HUES64 (cell line): Measurements from ENCODE around the gene ATP2C1.
A peak's percentile ranks its signal among the peaks of the same experiment; 100 is the strongest.

Experiments
- H3K27ac ChIP-seq: 2 replicates; pipeline ENCODE4 v1.7.0; 2013; ENCODE audit warnings: low read depth, low read length, inconsistent platforms
- H3K27me3 ChIP-seq: 2 replicates; pipeline ENCODE4 v1.6.1; 2013; ENCODE audit warnings: mild to moderate bottlenecking, low read length; ENCODE audit not compliant: insufficient read depth
- H3K36me3 ChIP-seq: 2 replicates; pipeline ENCODE4 v1.6.1; 2013; ENCODE audit warnings: mild to moderate bottlenecking, low read length; ENCODE audit not compliant: insufficient read depth
- H3K4me1 ChIP-seq: 2 replicates; pipeline ENCODE4 v1.6.1; 2013; ENCODE audit warnings: mild to moderate bottlenecking, low read length, moderate library complexity; ENCODE audit not compliant: insufficient read depth
- H3K4me3 ChIP-seq: 2 replicates; pipeline ENCODE4 v1.5.1; 2013; ENCODE audit warnings: mild to moderate bottlenecking, low read length, moderate library complexity
- H3K9ac ChIP-seq: 2 replicates; pipeline ENCODE4 v1.6.1; 2013; ENCODE audit warnings: mild to moderate bottlenecking, low read depth, low read length
- H3K9me3 ChIP-seq: 2 replicates; pipeline ENCODE4 v1.6.1; 2013; ENCODE audit warnings: low read depth, low read length; ENCODE audit not compliant: insufficient read depth
- WGBS: fragments of 150-250, 120-280 bp; methylation state at CpG from one replicate; pipeline ENCODE4 v1.1.7; 2013; ENCODE audit warnings: missing lambda C conversion rate; 5-methylcytosine and 5-hydroxymethylcytosine counted together

The ATP2C1 gene

GRCh38 chr3:130916507-130917167 lies 22.8 kb downstream of the ATP2C1 start:
- Histone ChIP-seq H3K36me3 (no peaks in the 10 kb centered on the region), H3K9me3 (no peaks in the 10 kb centered on the region), H3K4me3 (no peak overlapping the region), H3K4me1 (no peaks in the 10 kb centered on the region), H3K9ac (no peak overlapping the region), H3K27me3 (no peaks in the 10 kb centered on the region), H3K27ac (no peak overlapping the region)
- WGBS, result 89% methylated on average over 4 of the region's 4 CpGs

- Histone ChIP-seq H3K27ac (no peak overlapping the region), H3K27me3 (no peaks in the 10 kb centered on the region), H3K4me3 (no peak overlapping the region), H3K36me3 (no peaks in the 10 kb centered on the region), H3K9me3 (0 out of 2 replicates have a peak, but pooled peaks cover 3% of the 10 kb centered on the region), H3K4me1 (no peaks in the 10 kb centered on the region), H3K9ac (0 out of 2 replicates have a peak overlapping the region, but pooled peaks have one; percentile 26)
- WGBS, result 99% methylated on average over 7 of the region's 7 CpGs
These were observed 24.4 kb downstream of the ATP2C1 start for GRCh38 chr3:130918328-130918727.

GRCh38 chr3:130925628-130926027 lies 31.7 kb downstream of the ATP2C1 start:
- H3K27me3 ChIP-seq, result no peaks in the 10 kb centered on the region
- WGBS, result 92% methylated on average over 3 of the region's 3 CpGs
- H3K9me3 ChIP-seq, result 0 out of 2 replicates have a peak, but pooled peaks cover 9% of the 10 kb centered on the region
- no peak overlapping the region for H3K9ac ChIP-seq
- H3K4me3 ChIP-seq, result no peak overlapping the region
- peaks cover 4% of the 10 kb centered on the region; the same call in 1 of the 2 replicates for H3K36me3 ChIP-seq
- peaks cover 5% of the 10 kb centered on the region; the same call in 1 of the 2 replicates for H3K4me1 ChIP-seq
- H3K27ac ChIP-seq, result no peak overlapping the region

GRCh38 chr3:130926504-130926903 lies 32.6 kb downstream of the ATP2C1 start:
- 0 out of 2 replicates have a peak, but pooled peaks cover 9% of the 10 kb centered on the region for H3K9me3 ChIP-seq
- peaks cover 11% of the 10 kb centered on the region for H3K36me3 ChIP-seq
- peaks cover 5% of the 10 kb centered on the region; the same call in 1 of the 2 replicates for H3K4me1 ChIP-seq
- no CpG with 5 or more reads among the region's 6 CpGs for WGBS
- no peak overlapping the region for H3K27ac ChIP-seq
- H3K9ac ChIP-seq, result no peak overlapping the region
- H3K4me3 ChIP-seq, result no peak overlapping the region
- no peaks in the 10 kb centered on the region for H3K27me3 ChIP-seq

- H3K27ac ChIP-seq, result no peak overlapping the region
- H3K9ac ChIP-seq, result no peak overlapping the region
- no peaks in the 10 kb centered on the region for H3K27me3 ChIP-seq
- WGBS, result 65% methylated on average over 3 of the region's 3 CpGs
- H3K9me3 ChIP-seq, result no peaks in the 10 kb centered on the region
- no peak overlapping the region for H3K4me3 ChIP-seq
- peaks cover 35% of the 10 kb centered on the region for H3K36me3 ChIP-seq
- H3K4me1 ChIP-seq, result peaks cover 5% of the 10 kb centered on the region; the same call in 1 of the 2 replicates
These were observed 35.9 kb downstream of the ATP2C1 start for GRCh38 chr3:130929804-130930203.

GRCh38 chr3:130932979-130933378 lies 39.1 kb downstream of the ATP2C1 start:
- Histone ChIP-seq H3K9ac (no peak overlapping the region), H3K4me1 (peaks cover 5% of the 10 kb centered on the region; the same call in 1 of the 2 replicates), H3K4me3 (no peak overlapping the region), H3K27ac (no peak overlapping the region), H3K27me3 (no peaks in the 10 kb centered on the region), H3K36me3 (peaks cover 52% of the 10 kb centered on the region), H3K9me3 (no peaks in the 10 kb centered on the region)
- 92% methylated on average over 2 of the region's 2 CpGs for WGBS

GRCh38 chr3:130933801-130934345 lies 40.0 kb downstream of the ATP2C1 start:
- Histone ChIP-seq H3K4me3 (no peak overlapping the region), H3K4me1 (peaks cover 4% of the 10 kb centered on the region; the same call in 1 of the 2 replicates), H3K27ac (no peak overlapping the region), H3K9me3 (no peaks in the 10 kb centered on the region), H3K36me3 (peaks cover 61% of the 10 kb centered on the region), H3K9ac (no peak overlapping the region), H3K27me3 (no peaks in the 10 kb centered on the region)
- WGBS, result 100% methylated on average over 1 of the region's 1 CpG

GRCh38 chr3:130934442-130935089 lies 40.7 kb downstream of the ATP2C1 start:
- Histone ChIP-seq H3K27ac (no peak overlapping the region), H3K9me3 (no peaks in the 10 kb centered on the region), H3K4me3 (no peak overlapping the region), H3K36me3 (peaks cover 61% of the 10 kb centered on the region), H3K27me3 (no peaks in the 10 kb centered on the region), H3K9ac (no peak overlapping the region), H3K4me1 (no peaks in the 10 kb centered on the region; the same call in 1 of the 2 replicates)
- WGBS, result 97% methylated on average over 4 of the region's 4 CpGs

GRCh38 chr3:130935761-130936492 lies 42.0 kb downstream of the ATP2C1 start:
- 98% methylated on average over 3 of the region's 4 CpGs for WGBS
- Histone ChIP-seq H3K27me3 (no peaks in the 10 kb centered on the region), H3K9ac (no peak overlapping the region), H3K36me3 (peaks cover 60% of the 10 kb centered on the region), H3K9me3 (no peaks in the 10 kb centered on the region), H3K4me3 (no peak overlapping the region), H3K4me1 (no peaks in the 10 kb centered on the region), H3K27ac (no peak overlapping the region)

- Histone ChIP-seq H3K9me3 (no peaks in the 10 kb centered on the region), H3K9ac (no peak overlapping the region), H3K4me1 (no peaks in the 10 kb centered on the region), H3K36me3 (peaks cover 70% of the 10 kb centered on the region), H3K27me3 (no peaks in the 10 kb centered on the region), H3K27ac (no peak overlapping the region), H3K4me3 (no peak overlapping the region)
These were observed 45.9 kb downstream of the ATP2C1 start for GRCh38 chr3:130939753-130940152.

- no peak overlapping the region for H3K4me3 ChIP-seq
- no peak overlapping the region for H3K9ac ChIP-seq
- H3K27ac ChIP-seq, result no peak overlapping the region
- no peaks in the 10 kb centered on the region for H3K4me1 ChIP-seq
- peaks cover 78% of the 10 kb centered on the region for H3K36me3 ChIP-seq
- H3K9me3 ChIP-seq, result no peaks in the 10 kb centered on the region
- no peaks in the 10 kb centered on the region for H3K27me3 ChIP-seq
These were observed 47.9 kb downstream of the ATP2C1 start for GRCh38 chr3:130941793-130942192.
